ENCODE data around the gene PNPLA7.

Gene PNPLA7

DNA sequence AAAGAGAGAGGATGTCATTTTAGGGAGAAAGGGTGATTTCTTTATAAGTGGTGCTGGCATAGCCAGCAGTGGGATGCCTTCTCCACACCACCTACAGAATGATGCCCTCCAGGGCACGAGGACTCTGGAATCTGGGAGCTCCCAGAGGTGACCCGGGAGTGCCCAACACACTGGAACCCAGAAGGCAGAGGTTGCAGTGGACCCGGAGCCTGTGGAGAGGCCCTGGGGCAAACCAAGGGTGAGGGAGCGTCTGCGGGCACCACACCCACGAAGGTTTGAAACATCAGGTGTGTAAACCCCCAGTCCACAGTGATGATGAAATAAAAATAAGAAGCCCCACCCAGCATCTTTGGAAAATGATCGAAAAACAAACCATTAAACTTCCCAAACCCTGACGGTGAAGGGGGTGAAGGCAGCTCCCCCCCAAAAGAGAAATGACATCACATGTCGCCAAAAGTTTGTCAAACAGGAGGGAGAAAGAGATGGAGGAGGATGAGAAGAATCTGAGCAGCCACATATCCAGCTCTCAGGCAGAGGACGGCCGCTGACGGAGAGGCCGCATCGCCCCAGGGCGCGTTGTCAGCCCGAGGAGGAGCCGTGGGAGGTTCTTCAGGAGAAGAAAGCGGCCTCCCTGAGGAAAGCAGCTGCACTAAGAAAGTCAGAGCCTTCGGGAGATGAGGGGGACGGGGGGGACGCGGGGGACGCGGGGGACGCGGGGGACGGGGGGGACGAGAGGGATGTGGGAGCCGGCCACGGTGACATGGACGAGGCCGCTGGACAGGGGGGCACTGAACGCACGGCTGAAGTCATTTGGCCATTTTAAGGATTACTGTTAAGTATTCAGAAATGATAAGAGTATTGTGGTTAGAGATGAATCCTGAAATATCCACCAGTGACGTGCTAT, 47.9 kb downstream of the PNPLA7 start:
- TF ChIP-seq, protein P1, sequence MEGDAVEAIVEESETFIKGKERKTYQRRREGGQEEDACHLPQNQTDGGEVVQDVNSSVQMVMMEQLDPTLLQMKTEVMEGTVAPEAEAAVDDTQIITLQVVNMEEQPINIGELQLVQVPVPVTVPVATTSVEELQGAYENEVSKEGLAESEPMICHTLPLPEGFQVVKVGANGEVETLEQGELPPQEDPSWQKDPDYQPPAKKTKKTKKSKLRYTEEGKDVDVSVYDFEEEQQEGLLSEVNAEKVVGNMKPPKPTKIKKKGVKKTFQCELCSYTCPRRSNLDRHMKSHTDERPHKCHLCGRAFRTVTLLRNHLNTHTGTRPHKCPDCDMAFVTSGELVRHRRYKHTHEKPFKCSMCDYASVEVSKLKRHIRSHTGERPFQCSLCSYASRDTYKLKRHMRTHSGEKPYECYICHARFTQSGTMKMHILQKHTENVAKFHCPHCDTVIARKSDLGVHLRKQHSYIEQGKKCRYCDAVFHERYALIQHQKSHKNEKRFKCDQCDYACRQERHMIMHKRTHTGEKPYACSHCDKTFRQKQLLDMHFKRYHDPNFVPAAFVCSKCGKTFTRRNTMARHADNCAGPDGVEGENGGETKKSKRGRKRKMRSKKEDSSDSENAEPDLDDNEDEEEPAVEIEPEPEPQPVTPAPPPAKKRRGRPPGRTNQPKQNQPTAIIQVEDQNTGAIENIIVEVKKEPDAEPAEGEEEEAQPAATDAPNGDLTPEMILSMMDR (IDR thresholded peaks at IDR 0.05; ENCODE audit: low read depth, low read length), result no peak
- no peak overlapping the region for H3K4me3 ChIP-seq (replicated peaks in 1 of 2; ENCODE audit: low read depth in 2 of 2, low read length in 2 of 2)
- no peak for DNase-seq (ENCODE audit: low read depth in 2 of 2)

DNA sequence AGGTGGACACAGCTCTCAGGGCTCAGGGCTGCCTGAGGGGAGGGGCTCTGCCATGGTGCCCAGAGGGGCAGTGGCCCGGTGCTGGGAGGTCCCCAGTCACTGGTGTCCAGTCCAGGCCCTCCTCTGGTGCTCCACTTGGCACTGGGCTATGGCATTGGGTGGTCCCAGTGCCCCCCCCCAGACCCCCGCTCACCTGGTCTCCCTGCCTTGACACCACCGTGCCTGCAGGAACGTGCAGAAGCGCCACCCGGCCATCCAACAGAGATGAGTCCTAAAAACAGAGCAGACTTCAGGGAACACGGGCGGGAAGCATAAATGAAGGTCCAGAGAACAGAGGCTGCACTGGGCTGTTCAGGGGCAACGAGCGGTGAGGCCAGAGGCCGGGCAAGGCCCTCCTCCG, 48.7 kb downstream of the PNPLA7 start:
- TF ChIP-seq, protein P1 (IDR thresholded peaks at IDR 0.05; ENCODE audit: low read depth, low read length), result no peak
- no peak overlapping the region for H3K4me3 ChIP-seq (replicated peaks in 1 of 2; ENCODE audit: low read depth in 2 of 2, low read length in 2 of 2)
- no peak for DNase-seq (ENCODE audit: low read depth in 2 of 2)

DNA sequence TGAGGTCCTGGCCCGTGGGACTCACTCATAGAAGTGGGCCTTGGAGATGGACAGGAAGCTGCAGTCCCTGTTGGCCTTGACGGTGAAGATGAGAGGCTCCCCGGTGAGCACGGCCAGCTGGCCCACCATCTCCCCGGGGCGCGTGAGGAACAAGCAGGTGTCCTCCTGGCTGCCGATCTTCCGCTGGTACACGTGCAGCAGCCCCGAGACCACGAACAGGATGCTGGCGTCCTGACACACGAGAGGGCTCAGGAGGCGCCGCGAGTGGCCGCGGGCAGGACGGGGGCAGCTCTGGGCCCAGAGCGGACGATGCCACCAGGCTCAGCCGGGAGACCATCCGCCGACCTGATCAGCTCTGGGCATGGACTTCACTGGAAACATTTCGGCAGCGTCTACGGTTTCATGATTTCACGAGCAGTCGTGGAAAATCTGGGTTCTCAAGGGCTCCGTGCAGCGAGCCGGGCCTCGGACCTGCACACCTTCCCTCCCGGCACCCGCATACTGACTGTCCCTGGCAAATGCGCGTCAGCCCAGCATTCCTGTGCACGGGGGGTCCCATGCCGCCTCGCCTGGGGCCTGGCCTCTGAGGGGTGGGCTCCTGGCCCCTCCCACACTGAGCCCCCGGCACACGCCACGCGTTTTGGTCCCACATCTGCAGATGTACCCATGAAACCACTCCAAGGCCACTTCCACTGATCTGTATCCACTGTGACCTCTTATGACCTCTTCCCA, 49.4 kb downstream of the PNPLA7 start:
- TF ChIP-seq, protein P1 (IDR thresholded peaks at IDR 0.05; ENCODE audit: low read depth, low read length), result no peak
- no peak for DNase-seq (ENCODE audit: low read depth in 2 of 2)
- no peak overlapping the region for H3K4me3 ChIP-seq (replicated peaks in 1 of 2; ENCODE audit: low read depth in 2 of 2, low read length in 2 of 2)

- TF ChIP-seq, protein P1 (IDR thresholded peaks at IDR 0.05; ENCODE audit: low read depth, low read length), result no peak
- no peak overlapping the region for H3K4me3 ChIP-seq (replicated peaks in 1 of 2; ENCODE audit: low read depth in 2 of 2, low read length in 2 of 2)
- DNase-seq (ENCODE audit: low read depth in 2 of 2), result no peak
Observed at GRCh38 chr9:137499858-137500661, 50.1 kb downstream of the PNPLA7 start.

- no peak for DNase-seq (ENCODE audit: low read depth in 2 of 2)
- TF ChIP-seq, protein P1 (IDR thresholded peaks at IDR 0.05; ENCODE audit: low read depth, low read length), result no peak
- H3K4me3 ChIP-seq (replicated peaks in 1 of 2; ENCODE audit: low read depth in 2 of 2, low read length in 2 of 2), result no peak overlapping the region
Observed at GRCh38 chr9:137499416-137499815, 50.8 kb downstream of the PNPLA7 start.

DNA sequence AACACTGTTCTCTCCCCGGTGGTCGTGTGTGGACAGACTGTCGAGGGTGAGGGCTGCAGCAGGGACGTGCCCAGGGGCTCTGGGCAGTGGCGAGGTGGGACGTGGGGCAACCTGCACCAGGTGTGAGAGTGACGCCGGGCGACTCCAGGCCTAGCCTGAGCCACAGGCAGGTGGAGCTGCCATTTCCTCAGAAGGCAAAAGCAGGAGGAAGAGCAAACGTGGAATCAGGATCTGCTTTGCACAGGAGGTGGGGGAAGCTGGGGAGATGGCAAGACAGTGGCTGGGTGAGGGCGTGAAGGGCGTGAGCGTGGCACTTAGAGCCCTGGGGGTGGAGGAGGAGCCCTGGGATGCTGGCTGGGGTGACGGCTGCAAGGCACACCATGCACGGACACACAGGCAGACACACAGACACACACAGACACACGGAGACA, 51.5 kb downstream of the PNPLA7 start:
- H3K4me3 ChIP-seq (replicated peaks in 1 of 2; ENCODE audit: low read depth in 2 of 2, low read length in 2 of 2), result no peak overlapping the region
- TF ChIP-seq, protein P1 (IDR thresholded peaks at IDR 0.05; ENCODE audit: low read depth, low read length), result no peak
- DNase-seq (ENCODE audit: low read depth in 2 of 2), result no peak

Measured in cardiac fibroblast (primary cell).